ENCODE measurements around the gene NR2E1. TPM values are rescaled to one million over a fixed set of nuclear protein-coding genes. Genes with fewer than 3 reads are reported as not detected.

NR2E1 gene
- total RNA-seq, 1 donor from 2014 or later = not detected

- H3K4me1 Mint-ChIP-seq = peaks cover 13% of the 10 kb centered on the region
- no peak overlapping the region for H3K4me3 Mint-ChIP-seq
- H3K27ac Mint-ChIP-seq = no peak overlapping the region
- TF ChIP-seq CTCF (IDR thresholded peaks at IDR 0.05; ENCODE audit: unreplicated experiment) = no peak
- no peaks in the 10 kb centered on the region for H3K27me3 Mint-ChIP-seq (ENCODE audit: low read depth)
- no peaks in the 10 kb centered on the region for H3K9me3 Mint-ChIP-seq
- DNase-seq (ENCODE audit: low spot score in 2 of 2, unreplicated experiment in 2 of 2) = no peak
- peaks cover 4% of the 10 kb centered on the region for H3K36me3 Mint-ChIP-seq
Measured at GRCh38 chr6:108228416-108228815, 62.6 kb downstream of the NR2E1 start.

- Mint-ChIP-seq H3K9me3 (peaks cover 4% of the 10 kb centered on the region), H3K4me1 (peaks cover 8% of the 10 kb centered on the region), H3K4me3 (no peak overlapping the region), H3K36me3 (peaks cover 17% of the 10 kb centered on the region), H3K27ac (no peak overlapping the region), H3K27me3 (ENCODE audit: low read depth) (no peaks in the 10 kb centered on the region)
- no peak for TF ChIP-seq CTCF (IDR thresholded peaks at IDR 0.05; ENCODE audit: unreplicated experiment)
- no peak for DNase-seq (ENCODE audit: low spot score in 2 of 2, unreplicated experiment in 2 of 2)
Measured at GRCh38 chr6:108235127-108235526, 69.3 kb downstream of the NR2E1 start.

GRCh38 chr6:108236791-108237190, 71.0 kb downstream of the NR2E1 start:
- Mint-ChIP-seq H3K27ac (no peak overlapping the region), H3K9me3 (peaks cover 8% of the 10 kb centered on the region), H3K36me3 (peaks cover 24% of the 10 kb centered on the region), H3K4me3 (no peak overlapping the region), H3K4me1 (peaks cover 4% of the 10 kb centered on the region), H3K27me3 (ENCODE audit: low read depth) (no peaks in the 10 kb centered on the region)
- DNase-seq (ENCODE audit: low spot score in 2 of 2, unreplicated experiment in 2 of 2) = no peak
- TF ChIP-seq CTCF (IDR thresholded peaks at IDR 0.05; ENCODE audit: unreplicated experiment) = no peak

GRCh38 chr6:108238322-108238721, 72.5 kb downstream of the NR2E1 start:
- no peak for DNase-seq (ENCODE audit: low spot score in 2 of 2, unreplicated experiment in 2 of 2)
- Mint-ChIP-seq H3K4me3 (no peak overlapping the region), H3K9me3 (peaks cover 18% of the 10 kb centered on the region), H3K4me1 (peaks cover 4% of the 10 kb centered on the region), H3K36me3 (peaks cover 37% of the 10 kb centered on the region), H3K27ac (no peak overlapping the region), H3K27me3 (ENCODE audit: low read depth) (no peaks in the 10 kb centered on the region)
- TF ChIP-seq CTCF (IDR thresholded peaks at IDR 0.05; ENCODE audit: unreplicated experiment) = no peak

Other genes starting within 250 kb of the NR2E1 start
- gene SEC63, start 207.8 kb upstream of the NR2E1 start, total RNA-seq = 154 to 158 TPM (median 154 TPM) in 3 replicates
- gene OSTM1, start 91.3 kb upstream of the NR2E1 start, total RNA-seq = 11.9 to 16.8 TPM (median 14.4 TPM) in 3 replicates
- gene SNX3, start 95.0 kb downstream of the NR2E1 start, total RNA-seq = 74.3 to 80.6 TPM (median 74.4 TPM) in 3 replicates
- 8.0 to 11.3 TPM (median 9.3 TPM) in 3 replicates for gene AFG1L, start 129.0 kb downstream of the NR2E1 start, total RNA-seq

Measured in mesothelial cell of epicardium (in vitro differentiated cells).